LNCaP clone FGC (cell line): ENCODE results near the gene KDM6A.

Source experiments
- DNase-seq: peaks from one replicate; pipeline ENCODE4 v3.0.0-alpha.2; 2011; ENCODE audit warnings: low read depth
- H3K4me3 ChIP-seq: 2 replicates; pipeline ENCODE4 v1.5.1; 2011; ENCODE audit warnings: mild to moderate bottlenecking, low read depth, low read length, control low read depth
- CTCF ChIP-seq: IDR thresholded peaks from 2 replicates; pipeline ENCODE4 v1.5.1; 2012; ENCODE audit warnings: mild to moderate bottlenecking; ENCODE audit not compliant: control insufficient read depth, insufficient read depth; ENCODE audit errors: extremely low read depth

KDM6A gene

DNA sequence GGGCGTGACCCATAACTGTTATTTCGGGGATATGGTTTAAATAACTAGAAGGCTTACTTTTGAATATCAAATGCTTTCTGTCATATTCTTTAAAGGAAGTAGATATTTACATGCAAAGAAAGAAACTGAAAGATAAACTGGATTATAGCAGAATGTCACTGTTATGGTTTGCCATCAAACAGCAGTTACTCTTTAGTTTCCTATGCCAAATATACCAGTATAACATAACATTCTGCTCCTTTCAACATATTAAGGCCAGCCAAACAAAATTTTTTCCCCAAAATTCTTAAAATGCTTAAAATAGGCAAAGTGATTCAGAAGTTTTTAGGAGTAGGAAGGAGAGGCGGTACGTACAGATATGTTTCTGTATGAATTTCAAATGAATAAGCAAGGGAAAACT is 27.0 kb downstream of the KDM6A start:
- H3K4me3 ChIP-seq = peak overlapping the region; percentile 43
- TF ChIP-seq CTCF = no peak
- DNase-seq = no peak

DNA sequence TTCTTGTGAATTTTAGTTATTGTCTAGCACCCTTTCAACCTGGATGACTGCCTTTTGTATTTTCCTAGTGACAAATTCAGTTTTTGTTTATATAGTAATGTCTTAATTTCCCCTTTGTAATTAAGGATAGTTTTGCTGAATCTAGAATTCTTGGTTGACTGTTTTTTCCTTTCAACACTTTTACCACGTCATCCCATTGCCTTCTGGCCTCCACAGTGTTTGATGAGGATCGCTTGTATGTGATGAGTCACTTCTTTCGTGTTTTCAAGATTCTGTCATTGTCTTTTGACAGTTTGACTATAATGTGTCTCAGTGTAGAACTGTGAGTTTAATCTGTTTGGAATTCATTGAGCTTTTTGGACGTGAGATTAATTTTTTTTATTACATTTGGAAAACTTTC is 30.1 kb downstream of the KDM6A start:
- no peak for TF ChIP-seq CTCF
- H3K4me3 ChIP-seq = peak overlapping the region; percentile 40
- DNase-seq = no peak

DNA sequence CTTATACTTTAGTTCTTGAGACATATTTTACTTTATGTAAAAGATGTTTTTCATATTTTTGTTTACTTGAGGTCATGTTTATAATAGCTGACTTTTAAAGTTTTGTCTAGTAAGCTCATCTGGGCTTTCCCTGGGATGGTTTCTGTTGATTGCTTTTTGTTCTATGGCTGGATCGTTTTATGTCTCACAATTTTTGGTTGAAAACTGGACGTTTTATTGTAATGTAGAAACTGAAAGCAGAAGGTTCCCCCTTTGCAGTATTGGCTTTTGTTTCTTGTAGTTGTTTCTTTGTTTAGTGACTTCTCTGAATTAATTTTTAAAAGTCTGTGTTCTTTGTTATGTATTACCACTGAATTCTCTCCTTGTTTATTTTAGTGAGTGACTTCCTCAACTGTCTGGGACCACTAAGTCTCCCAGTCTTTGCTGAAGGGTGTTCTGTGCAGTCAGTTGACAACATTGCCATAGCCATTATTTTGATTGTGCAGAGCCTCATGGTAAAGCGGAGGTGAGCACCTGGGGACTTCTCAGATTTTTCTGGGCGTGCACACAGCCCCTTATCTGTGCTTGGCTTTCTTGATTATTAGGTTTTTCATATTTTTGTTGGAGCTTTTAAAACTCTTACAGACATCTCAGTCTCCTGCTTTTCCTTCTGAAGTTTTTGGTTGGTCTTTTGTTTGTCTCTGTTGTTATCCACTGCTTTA is 31.0 kb downstream of the KDM6A start:
- peak overlapping the region; percentile 40 for H3K4me3 ChIP-seq
- no peak for TF ChIP-seq CTCF
- DNase-seq = no peak

DNA sequence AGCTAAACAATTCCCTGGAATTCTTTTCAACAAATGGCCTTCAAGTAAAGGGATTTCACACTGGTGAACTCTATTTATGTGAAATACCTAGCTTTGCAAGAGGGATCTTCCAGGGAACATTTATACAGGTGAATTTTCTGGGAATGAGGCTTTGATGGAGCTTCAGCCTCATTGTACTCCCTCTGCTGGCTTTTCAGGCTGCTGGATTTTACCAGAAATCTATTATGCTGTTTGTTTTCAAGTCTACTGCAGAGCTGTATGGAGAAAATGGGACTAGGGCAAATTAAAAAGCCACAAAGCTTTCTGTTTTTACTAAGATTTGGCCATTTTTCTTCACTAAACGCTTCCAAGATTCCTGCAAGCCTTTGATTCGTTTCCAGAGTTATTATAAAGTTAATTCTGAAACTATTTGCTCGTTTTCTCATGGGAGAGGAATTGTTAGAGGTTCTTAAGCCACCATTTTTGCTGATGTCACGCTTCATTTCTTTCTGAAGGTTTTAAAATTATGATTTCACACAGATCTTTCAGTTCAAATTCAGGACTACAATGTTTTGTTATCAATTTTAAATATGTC is 31.6 kb downstream of the KDM6A start:
- no peak for TF ChIP-seq CTCF
- peak overlapping the region; percentile 40 for H3K4me3 ChIP-seq
- DNase-seq = no peak

- no peak for DNase-seq
- no peak for TF ChIP-seq CTCF
- H3K4me3 ChIP-seq = peak overlapping the region; percentile 40
Measured at GRCh38 chrX:44906041-44906440, 33.1 kb downstream of the KDM6A start.

DNA sequence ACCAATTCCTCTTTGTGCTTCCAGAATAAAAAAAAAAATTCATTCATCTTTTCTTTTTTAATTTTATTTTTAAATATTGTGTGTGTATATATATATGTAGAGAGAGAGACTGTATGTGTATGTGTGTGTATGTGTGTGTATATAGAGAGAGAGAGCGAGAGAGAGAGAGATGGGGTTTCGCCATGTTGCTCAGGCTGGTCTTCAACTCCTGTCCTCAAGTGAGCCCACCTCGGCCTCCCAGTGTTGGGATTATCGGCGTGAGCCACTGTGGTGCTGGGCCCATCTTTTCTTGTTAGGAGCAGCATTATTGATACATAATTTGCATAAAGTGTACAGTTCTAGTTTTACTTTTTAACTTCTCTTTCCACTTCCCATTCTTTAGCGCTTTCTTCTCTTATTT is 33.6 kb downstream of the KDM6A start:
- no peak for DNase-seq
- no peak for TF ChIP-seq CTCF
- H3K4me3 ChIP-seq = peak overlapping the region; percentile 40

DNA sequence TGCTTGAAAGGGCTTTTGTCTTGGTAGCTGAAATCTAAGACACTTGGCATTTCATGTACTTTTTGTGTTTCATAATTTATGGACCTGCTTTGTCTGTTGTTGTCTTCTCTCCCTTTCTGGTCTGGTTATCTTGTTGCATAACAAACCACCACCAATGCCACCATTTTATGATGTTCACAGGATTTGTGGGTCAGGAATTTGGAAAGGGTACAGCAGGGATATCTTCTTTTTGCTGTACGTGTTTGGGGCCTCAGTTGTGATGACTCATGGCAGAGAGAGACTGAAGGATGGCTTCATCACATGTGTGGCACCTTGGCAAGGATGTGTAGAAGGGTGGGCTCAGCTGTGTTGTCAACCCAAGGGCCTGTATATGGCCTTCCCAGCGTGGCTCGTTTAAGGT is 35.2 kb downstream of the KDM6A start:
- DNase-seq = no peak
- no peak overlapping the region for H3K4me3 ChIP-seq
- TF ChIP-seq CTCF = no peak
